Gastrocnemius medialis (tissue), 4 donors: ENCODE results near the gene ADORA2B.

ENCODE experiments used
- CTCF ChIP-seq, 5 experiments: fragments of 450-650 bp in 3 of 5; fragments of 200-600 bp in 2 of 5; sonication (generic) in 2 of 5; IDR thresholded peaks in 4 of 5; conservative IDR thresholded peaks in 1 of 5; 1 replicate in 4 of 5; 2 replicates in 1 of 5; pipeline ENCODE4 v1.5.1; 2016 to 2019; ENCODE audit warnings: antibody characterized with exemption in 5 of 5, mild to moderate bottlenecking in 3 of 5, moderate library complexity in 3 of 5
- POLR2A ChIP-seq, 2 donors: fragments of 450-650 bp; IDR thresholded peaks; one replicate each; pipeline ENCODE4 v1.6.1; 2017; ENCODE audit warnings: antibody characterized with exemption in 2 of 2, mild to moderate bottlenecking in 2 of 2, moderate library complexity in 2 of 2

- no peak for TF ChIP-seq CTCF (IDR thresholded peaks at IDR 0.05 in 4 of 5, conservative IDR thresholded peaks at IDR 0.05 in 1 of 5)
- TF ChIP-seq POLR2A (IDR thresholded peaks at IDR 0.05): no peak
These were observed 1.7 kb downstream of the ADORA2B start for GRCh38 chr17:15946611-15947120.
